ENCODE data around the gene ADSS1.

The ADSS1 gene

GRCh38 chr14:104782086-104782807, 58.2 kb downstream of the ADSS1 start:
- DNase-seq (ENCODE audit: low read depth, low spot score), result no peak

- DNase-seq (ENCODE audit: low read depth, low spot score), result no peak
These were observed 58.7 kb downstream of the ADSS1 start for GRCh38 chr14:104782808-104783139.

- no peak for DNase-seq (ENCODE audit: low read depth, low spot score)
These were observed 59.6 kb downstream of the ADSS1 start for GRCh38 chr14:104783484-104784217.

- no peak for DNase-seq (ENCODE audit: low read depth, low spot score)
These were observed 60.2 kb downstream of the ADSS1 start for GRCh38 chr14:104784218-104784568.

GRCh38 chr14:104784846-104785707, 61.0 kb downstream of the ADSS1 start:
- no peak for DNase-seq (ENCODE audit: low read depth, low spot score)

- no peak for DNase-seq (ENCODE audit: low read depth, low spot score)
These were observed 61.7 kb downstream of the ADSS1 start for GRCh38 chr14:104785708-104786080.

GRCh38 chr14:104786091-104786586, 62.1 kb downstream of the ADSS1 start:
- DNase-seq (ENCODE audit: low read depth, low spot score), result no peak

GRCh38 chr14:104786726-104787675, 63.0 kb downstream of the ADSS1 start:
- no peak for DNase-seq (ENCODE audit: low read depth, low spot score)

- DNase-seq (ENCODE audit: low read depth, low spot score), result no peak
These were observed 63.7 kb downstream of the ADSS1 start for GRCh38 chr14:104787736-104788135.

GRCh38 chr14:104788161-104788818, 64.3 kb downstream of the ADSS1 start:
- DNase-seq (ENCODE audit: low read depth, low spot score), result no peak

- DNase-seq (ENCODE audit: low read depth, low spot score), result no peak
These were observed 65.0 kb downstream of the ADSS1 start for GRCh38 chr14:104788873-104789663.

GRCh38 chr14:104789752-104790743, 66.0 kb downstream of the ADSS1 start:
- no peak for DNase-seq (ENCODE audit: low read depth, low spot score)

- no peak for DNase-seq (ENCODE audit: low read depth, low spot score)
These were observed 67.4 kb downstream of the ADSS1 start for GRCh38 chr14:104791425-104791824.

- no peak for DNase-seq (ENCODE audit: low read depth, low spot score)
These were observed 68.3 kb downstream of the ADSS1 start for GRCh38 chr14:104792101-104792884.

- no peak for DNase-seq (ENCODE audit: low read depth, low spot score)
These were observed 69.1 kb downstream of the ADSS1 start for GRCh38 chr14:104792945-104793702.

GRCh38 chr14:104793703-104793959, 69.6 kb downstream of the ADSS1 start:
- DNase-seq (ENCODE audit: low read depth, low spot score), result no peak

- no peak for DNase-seq (ENCODE audit: low read depth, low spot score)
These were observed 70.1 kb downstream of the ADSS1 start for GRCh38 chr14:104794099-104794498.

Data from activated naive CD8-positive, alpha-beta T cell treated with anti-CD3 and anti-CD28 coated beads, Interleukin-2, amount 50 U/mL, for 16 hours (primary cell).